Measurements from ENCODE around the gene IDI2. TPM values are rescaled to one million over a fixed set of nuclear protein-coding genes. Genes with fewer than 3 reads are reported as not detected.
A peak's percentile ranks its signal among the peaks of the same experiment; 100 is the strongest.

IDI2 gene
- total and polyA plus RNA-seq, 2 of the 13 experiments (the other 11 are each of a cell fraction or from before 2014, with no cell fraction given): not detected

- TF ChIP-seq, protein P1, sequence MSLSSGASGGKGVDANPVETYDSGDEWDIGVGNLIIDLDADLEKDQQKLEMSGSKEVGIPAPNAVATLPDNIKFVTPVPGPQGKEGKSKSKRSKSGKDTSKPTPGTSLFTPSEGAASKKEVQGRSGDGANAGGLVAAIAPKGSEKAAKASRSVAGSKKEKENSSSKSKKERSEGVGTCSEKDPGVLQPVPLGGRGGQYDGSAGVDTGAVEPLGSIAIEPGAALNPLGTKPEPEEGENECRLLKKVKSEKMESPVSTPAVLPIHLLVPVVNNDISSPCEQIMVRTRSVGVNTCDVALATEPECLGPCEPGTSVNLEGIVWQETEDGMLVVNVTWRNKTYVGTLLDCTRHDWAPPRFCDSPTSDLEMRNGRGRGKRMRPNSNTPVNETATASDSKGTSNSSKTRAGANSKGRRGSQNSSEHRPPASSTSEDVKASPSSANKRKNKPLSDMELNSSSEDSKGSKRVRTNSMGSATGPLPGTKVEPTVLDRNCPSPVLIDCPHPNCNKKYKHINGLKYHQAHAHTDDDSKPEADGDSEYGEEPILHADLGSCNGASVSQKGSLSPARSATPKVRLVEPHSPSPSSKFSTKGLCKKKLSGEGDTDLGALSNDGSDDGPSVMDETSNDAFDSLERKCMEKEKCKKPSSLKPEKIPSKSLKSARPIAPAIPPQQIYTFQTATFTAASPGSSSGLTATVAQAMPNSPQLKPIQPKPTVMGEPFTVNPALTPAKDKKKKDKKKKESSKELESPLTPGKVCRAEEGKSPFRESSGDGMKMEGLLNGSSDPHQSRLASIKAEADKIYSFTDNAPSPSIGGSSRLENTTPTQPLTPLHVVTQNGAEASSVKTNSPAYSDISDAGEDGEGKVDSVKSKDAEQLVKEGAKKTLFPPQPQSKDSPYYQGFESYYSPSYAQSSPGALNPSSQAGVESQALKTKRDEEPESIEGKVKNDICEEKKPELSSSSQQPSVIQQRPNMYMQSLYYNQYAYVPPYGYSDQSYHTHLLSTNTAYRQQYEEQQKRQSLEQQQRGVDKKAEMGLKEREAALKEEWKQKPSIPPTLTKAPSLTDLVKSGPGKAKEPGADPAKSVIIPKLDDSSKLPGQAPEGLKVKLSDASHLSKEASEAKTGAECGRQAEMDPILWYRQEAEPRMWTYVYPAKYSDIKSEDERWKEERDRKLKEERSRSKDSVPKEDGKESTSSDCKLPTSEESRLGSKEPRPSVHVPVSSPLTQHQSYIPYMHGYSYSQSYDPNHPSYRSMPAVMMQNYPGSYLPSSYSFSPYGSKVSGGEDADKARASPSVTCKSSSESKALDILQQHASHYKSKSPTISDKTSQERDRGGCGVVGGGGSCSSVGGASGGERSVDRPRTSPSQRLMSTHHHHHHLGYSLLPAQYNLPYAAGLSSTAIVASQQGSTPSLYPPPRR (CRISPR knock-in tag; IDR thresholded peaks at IDR 0.05; ENCODE audit: borderline replicate concordance): peak; percentile 64
- TF ChIP-seq ELF3 (CRISPR knock-in tag; IDR thresholded peaks at IDR 0.05) (peak; percentile 46; the same call in 1 of the 2 replicates), PAX8 (CRISPR knock-in tag; IDR thresholded peaks at IDR 0.05; ENCODE audit: borderline replicate concordance) (no peak), ELF1 (CRISPR knock-in tag; IDR thresholded peaks at IDR 0.05) (peak; percentile 84), ZC3H13 (CRISPR knock-in tag; IDR thresholded peaks at IDR 0.05) (peak; percentile 73; the same call in 1 of the 2 replicates), FOXK1 (CRISPR knock-in tag; IDR thresholded peaks at IDR 0.05; ENCODE audit: borderline replicate concordance, low read depth) (peak; percentile 50; the same call in 1 of the 2 replicates), ZSCAN31 (CRISPR knock-in tag; IDR thresholded peaks at IDR 0.05; ENCODE audit: low read depth) (no peak; the same call in 1 of the 2 replicates), SKI (IDR thresholded peaks at IDR 0.05; ENCODE audit: partially characterized antibody) (no peak), ZNF619 (CRISPR knock-in tag; IDR thresholded peaks at IDR 0.05) (no peak), JARID2 (CRISPR knock-in tag; IDR thresholded peaks at IDR 0.05; ENCODE audit: insufficient replicate concordance) (peak; percentile 28), ZNF788 (CRISPR knock-in tag; IDR thresholded peaks at IDR 0.05; ENCODE audit: borderline replicate concordance) (peak; percentile 5; the same call in 1 of the 2 replicates), HMG20A (CRISPR knock-in tag; IDR thresholded peaks at IDR 0.05; ENCODE audit: borderline replicate concordance) (no peak), KLF16 (CRISPR knock-in tag; IDR thresholded peaks at IDR 0.05) (no peak; a peak in 1 of 4 replicates), ZNF552 (CRISPR knock-in tag; IDR thresholded peaks at IDR 0.05; ENCODE audit: borderline replicate concordance) (peak; percentile 92), SP140L (CRISPR knock-in tag; IDR thresholded peaks at IDR 0.05; ENCODE audit: borderline replicate concordance) (no peak), SMARCC2 (IDR thresholded peaks at IDR 0.05) (no peak), POLR2G (IDR thresholded peaks at IDR 0.05; ENCODE audit: low read depth, low read length) (peak; percentile 88), ZNF331 (CRISPR knock-in tag; IDR thresholded peaks at IDR 0.05) (peak; percentile 59; the same call in 1 of the 2 replicates), SOX6 (IDR thresholded peaks at IDR 0.05) (no peak), SOX6 (CRISPR knock-in tag; IDR thresholded peaks at IDR 0.05) (peak; percentile 21; the same call in 1 of the 2 replicates)
- TF ChIP-seq, protein P2, sequence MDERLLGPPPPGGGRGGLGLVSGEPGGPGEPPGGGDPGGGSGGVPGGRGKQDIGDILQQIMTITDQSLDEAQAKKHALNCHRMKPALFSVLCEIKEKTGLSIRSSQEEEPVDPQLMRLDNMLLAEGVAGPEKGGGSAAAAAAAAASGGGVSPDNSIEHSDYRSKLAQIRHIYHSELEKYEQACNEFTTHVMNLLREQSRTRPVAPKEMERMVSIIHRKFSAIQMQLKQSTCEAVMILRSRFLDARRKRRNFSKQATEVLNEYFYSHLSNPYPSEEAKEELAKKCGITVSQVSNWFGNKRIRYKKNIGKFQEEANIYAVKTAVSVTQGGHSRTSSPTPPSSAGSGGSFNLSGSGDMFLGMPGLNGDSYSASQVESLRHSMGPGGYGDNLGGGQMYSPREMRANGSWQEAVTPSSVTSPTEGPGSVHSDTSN (CRISPR knock-in tag; IDR thresholded peaks at IDR 0.05): no peak
- TF ChIP-seq, protein P3, sequence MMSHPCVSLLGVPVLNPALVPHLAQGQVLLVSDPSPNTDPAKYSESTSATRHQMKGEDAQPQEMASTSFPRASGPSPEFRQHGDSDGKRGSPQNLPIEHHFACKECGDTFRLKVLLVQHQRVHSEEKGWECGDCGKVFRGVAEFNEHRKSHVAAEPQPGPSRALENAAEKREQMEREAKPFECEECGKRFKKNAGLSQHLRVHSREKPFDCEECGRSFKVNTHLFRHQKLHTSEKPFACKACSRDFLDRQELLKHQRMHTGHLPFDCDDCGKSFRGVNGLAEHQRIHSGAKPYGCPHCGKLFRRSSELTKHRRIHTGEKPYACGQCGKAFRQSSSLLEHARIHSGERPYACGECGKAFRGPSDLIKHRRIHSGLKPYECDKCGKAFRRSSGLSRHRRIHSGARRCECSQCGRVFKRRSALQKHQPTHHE (CRISPR knock-in tag; IDR thresholded peaks at IDR 0.05; ENCODE audit: borderline replicate concordance): peak; percentile 81
Observed at GRCh38 chr10:1056326-1057105, 30.9 kb upstream of the IDI2 start, which contains the start of gene WDR37 (continued).
